Measurements from ENCODE around the gene GTSE1.
"Not testable (repeated sequence)": the region's sequence is repeated elsewhere in the genome, so short reads cannot be mapped to it uniquely, and the experiment has no call there.

GTSE1 gene

GRCh38 chr22:46295277-46295971 is 1.2 kb upstream of the GTSE1 start:
- no peak for DNase-seq

GRCh38 chr22:46297151-46297812 is 612 bp downstream of the GTSE1 start:
- no peak for DNase-seq

- no peak for DNase-seq
These were observed 2.4 kb downstream of the GTSE1 start for GRCh38 chr22:46299101-46299500.

- DNase-seq = no peak
These were observed 3.8 kb downstream of the GTSE1 start for GRCh38 chr22:46300491-46300890.

- no peak for DNase-seq
These were observed 6.8 kb downstream of the GTSE1 start for GRCh38 chr22:46303347-46303965.

GRCh38 chr22:46308283-46308988 is 11.8 kb downstream of the GTSE1 start:
- DNase-seq = no peak

- no peak for DNase-seq
These were observed 12.9 kb downstream of the GTSE1 start for GRCh38 chr22:46309526-46310085.

GRCh38 chr22:46312056-46312455 is 15.4 kb downstream of the GTSE1 start:
- DNase-seq = no peak

GRCh38 chr22:46312848-46313247 is 16.2 kb downstream of the GTSE1 start:
- not testable (repeated sequence) for DNase-seq

- no peak for DNase-seq
These were observed 19.3 kb downstream of the GTSE1 start for GRCh38 chr22:46315976-46316375.

- no peak for DNase-seq
These were observed 21.0 kb downstream of the GTSE1 start for GRCh38 chr22:46317646-46318045.

- DNase-seq = no peak
These were observed 21.9 kb downstream of the GTSE1 start for GRCh38 chr22:46318576-46318975.

GRCh38 chr22:46319319-46319718 is 22.6 kb downstream of the GTSE1 start:
- no peak for DNase-seq

- DNase-seq = no peak
These were observed 23.6 kb downstream of the GTSE1 start for GRCh38 chr22:46320166-46320710.

- no peak for DNase-seq
These were observed 24.2 kb downstream of the GTSE1 start for GRCh38 chr22:46320716-46321386.

- DNase-seq = no peak
These were observed 26.0 kb downstream of the GTSE1 start for GRCh38 chr22:46322711-46323110.

GRCh38 chr22:46323162-46323561 is 26.5 kb downstream of the GTSE1 start:
- DNase-seq = no peak

- DNase-seq = no peak
These were observed 29.5 kb downstream of the GTSE1 start for GRCh38 chr22:46326066-46326680.

GRCh38 chr22:46327691-46328465 is 31.2 kb downstream of the GTSE1 start:
- DNase-seq = no peak

- DNase-seq = no peak
These were observed 32.1 kb downstream of the GTSE1 start for GRCh38 chr22:46328797-46329196.

- no peak for DNase-seq
These were observed 32.9 kb downstream of the GTSE1 start for GRCh38 chr22:46329616-46330015.
